ENCODE measurements around the gene CTNNBL1. TPM values are rescaled to one million over a fixed set of nuclear protein-coding genes. Genes with fewer than 3 reads are reported as not detected.

The CTNNBL1 gene
- total RNA-seq (2014; rRNA removed) (49.9 and 50.9 TPM in 2 replicates), Bru-seq, nascent RNA (percentile 83 among the genes with signal in this experiment), BruChase-seq, experiment 1, labeled RNA remaining after a 6-hour chase (percentile 70 among the genes with signal in this experiment), BruChase-seq, experiment 2, labeled RNA remaining after a 2-hour chase (percentile 69 among the genes with signal in this experiment)
- long read RNA-seq, transcript CTNNBL1-201 (16 exons, 1,925 nt) = major isoform, 126 of 164 reads
- long read RNA-seq, partial matches to known transcripts = 6 of 164 reads
- long read RNA-seq, other reads (novel, unspliced or antisense) = 32 of 164 reads

GRCh38 chr20:37693635-37694626 is at the start of gene CTNNBL1:
Gene CTNNBL1, plus strand, starts transcription at chr20:37694030. Its CDS starts 93 bp downstream, at chr20:37694123.
- no peaks in the 10 kb centered on the region for H4K20me1 ChIP-seq (ENCODE audit: low read length)
- ATAC-seq (peak; percentile 93), DNase-seq (peak; percentile 99)
- no peak for TF ChIP-seq CTCF (conservative IDR thresholded peaks at IDR 0.05; ENCODE audit: low read depth, low read length)
- TSS peak; percentile 59 for BruUV-seq (replicated peaks)
- peaks cover 6% of the 10 kb centered on the region; the same call in 1 of the 2 replicates for H3K4me1 ChIP-seq (ENCODE audit: insufficient read depth, low read length)
- peak within 1 kb of the TSS; percentile 83 for H3K9ac ChIP-seq (ENCODE audit: low read length)
- no peaks in the 10 kb centered on the region for H3K36me3 ChIP-seq (ENCODE audit: low read depth, low read length)
- no peak within 1 kb of the TSS for H3K27ac ChIP-seq (ENCODE audit: low read length)
- H3K27me3 ChIP-seq (ENCODE audit: low read length) = no peaks in the 10 kb centered on the region
- H3K9me2 ChIP-seq (replicated peaks; ENCODE audit: low read length) = no peaks in the 10 kb centered on the region
- intact Hi-C loops (cut with micrococcal nuclease) = loop anchor here (1.0 to 2.0 kb wide), 2 partner anchors 47 to 78 kb away; no protein-coding TSS in a partner anchor
- H2AFZ ChIP-seq (ENCODE audit: low read length) = peak within 1 kb of the TSS; percentile 92
- ChIA-PET POLR2A (ENCODE audit: unreplicated experiment) (interaction anchor here (0.5 to 0.6 kb wide), 2 partner anchors 16 to 111 kb away, joined by 3 to 5 read pairs; no protein-coding TSS in a partner anchor), CTCF (no interaction called here)
- peak within 1 kb of the TSS; percentile 94 for H3K4me3 ChIP-seq (ENCODE audit: low read length)
- H3K4me2 ChIP-seq (ENCODE audit: low read length) = peak within 1 kb of the TSS; percentile 95
- H3F3A ChIP-seq (ENCODE audit: low read length, unreplicated experiment) = no peaks in the 10 kb centered on the region
- H3K79me2 ChIP-seq (ENCODE audit: low read length) = peaks cover 43% of the 10 kb centered on the region
- H3K9me3 ChIP-seq (ENCODE audit: low read length) = no peaks in the 10 kb centered on the region

- intact Hi-C loops (cut with micrococcal nuclease) = no loop called here
- H3K9ac ChIP-seq (ENCODE audit: low read length) = no peak overlapping the region
- peaks cover 56% of the 10 kb centered on the region for H3K27me3 ChIP-seq (ENCODE audit: low read length)
- H3K27ac ChIP-seq (ENCODE audit: low read length) = no peak overlapping the region
- no peaks in the 10 kb centered on the region for H3K79me2 ChIP-seq (ENCODE audit: low read length)
- DNase-seq (no peak), ATAC-seq (no peak)
- TF ChIP-seq EZH2 (IDR thresholded peaks at IDR 0.05; ENCODE audit: low read length, unreplicated experiment) (no peak), CTCF (conservative IDR thresholded peaks at IDR 0.05; ENCODE audit: low read depth, low read length) (no peak), EZH2phosphoT487 (IDR thresholded peaks at IDR 0.05; ENCODE audit: borderline replicate concordance, low read length) (no peak)
- no peaks in the 10 kb centered on the region for H3K36me3 ChIP-seq (ENCODE audit: low read depth, low read length)
- no TSS peak for BruUV-seq (replicated peaks)
- ChIA-PET POLR2A (ENCODE audit: unreplicated experiment) (no interaction called here), CTCF (no interaction called here)
- no peaks in the 10 kb centered on the region for H4K20me1 ChIP-seq (ENCODE audit: low read length)
- no peaks in the 10 kb centered on the region for H3K9me2 ChIP-seq (replicated peaks; ENCODE audit: low read length)
- no peak overlapping the region for H2AFZ ChIP-seq (ENCODE audit: low read length)
- H3K9me3 ChIP-seq (ENCODE audit: low read length) = no peaks in the 10 kb centered on the region
- no peaks in the 10 kb centered on the region for H3K4me1 ChIP-seq (ENCODE audit: insufficient read depth, low read length)
- no peak overlapping the region for H3K4me2 ChIP-seq (ENCODE audit: low read length)
- no peak overlapping the region for H3K4me3 ChIP-seq (ENCODE audit: low read length)
- H3F3A ChIP-seq (ENCODE audit: low read length, unreplicated experiment) = no peaks in the 10 kb centered on the region
These were observed 49.2 kb upstream of the CTNNBL1 start for GRCh38 chr20:37644605-37645004.
